Caco-2 (cell line): ENCODE results near the gene IL9. TPM values are rescaled to one million over a fixed set of nuclear protein-coding genes. Genes with fewer than 3 reads are reported as not detected.

ENCODE experiments used
- BruUV-seq: library from RNA; stranded (reverse); fragments of 400-500 nt; replicated peaks from 2 replicates; lab custom pipeline; 2021; lab: Mats Ljungman, UMichigan
- CTCF ChIA-PET: fragments of 300-600 bp; sonication (Branson Sonifier 250); formaldehyde crosslinking; loops from one replicate; lab custom pipeline; 2022; ENCODE audit warnings: antibody characterized with exemption; lab: Charles Lee
- POLR2A ChIA-PET: fragments of 300-600 bp; sonication (Branson Sonifier 250); formaldehyde crosslinking; loops from one replicate; lab custom pipeline; 2022; ENCODE audit warnings: antibody characterized with exemption; lab: Charles Lee
- DNase-seq, 2 experiments: peaks; one replicate each; pipeline versions ENCODE4 v3.0.0 to v3.0.0-alpha.2; 2020 to 2022
- H3K27me3 ChIP-seq: replicated peaks from 2 replicates; pipeline ENCODE4 v1.6.0; 2011; ENCODE audit warnings: low read length; ENCODE audit not compliant: control insufficient read depth, insufficient read depth
- H3K36me3 ChIP-seq: 2 replicates; pipeline ENCODE4 v1.5.1; 2011; ENCODE audit warnings: low read length; ENCODE audit not compliant: control insufficient read depth, insufficient read depth
- H3K4me1 ChIP-seq: fragments of 250-450 bp; sonication (Bioruptor Pico); 2 replicates; pipeline ENCODE4 v1.5.1; 2020; ENCODE audit warnings: mild to moderate bottlenecking
- H3K4me3 ChIP-seq: 2 replicates; pipeline ENCODE4 v1.5.1; 2011; ENCODE audit warnings: low read depth, mild to moderate bottlenecking, control low read depth, low read length
- H3K9me3 ChIP-seq: fragments of 250-450 bp; sonication (Bioruptor Pico); 2 replicates; pipeline ENCODE4 v1.5.1; 2020; ENCODE audit warnings: mild to moderate bottlenecking, moderate library complexity
- H3K27ac Mint-ChIP-seq: one replicate; pipeline ENCODE4 v1.8.0; 2022; ENCODE audit warnings: mixed read lengths; ENCODE audit not compliant: unreplicated experiment
- H3K27me3 Mint-ChIP-seq: one replicate; pipeline ENCODE4 v1.8.0; 2022; ENCODE audit warnings: mixed read lengths; ENCODE audit not compliant: insufficient read depth, unreplicated experiment
- H3K36me3 Mint-ChIP-seq: one replicate; pipeline ENCODE4 v1.8.0; 2022; ENCODE audit warnings: mild to moderate bottlenecking, mixed read lengths; ENCODE audit not compliant: insufficient read depth, unreplicated experiment
- H3K4me1 Mint-ChIP-seq: one replicate; pipeline ENCODE4 v1.8.0; 2022; ENCODE audit warnings: low read depth, mixed read lengths; ENCODE audit not compliant: unreplicated experiment
- H3K4me3 Mint-ChIP-seq: one replicate; pipeline ENCODE4 v1.8.0; 2022; ENCODE audit warnings: mild to moderate bottlenecking, moderate library complexity, mixed read lengths; ENCODE audit not compliant: unreplicated experiment
- H3K9me3 Mint-ChIP-seq: one replicate; pipeline ENCODE4 v1.8.0; 2022; ENCODE audit warnings: mixed read lengths; ENCODE audit not compliant: unreplicated experiment
- CTCF ChIP-seq, 2 experiments: fragments of 200-600 bp in 1 of 2; IDR thresholded peaks; 1 replicate in 1 of 2; 2 replicates in 1 of 2; pipeline versions ENCODE4 v1.5.1 to v1.8.0; 2011 to 2022; ENCODE audit warnings: antibody characterized with exemption in 1 of 2, control low read depth in 1 of 2, inconsistent platforms in 1 of 2, low read depth in 1 of 2, low read length in 1 of 2, mild to moderate bottlenecking in 1 of 2, moderate library complexity in 1 of 2; ENCODE audit not compliant: insufficient read depth in 1 of 2, severe bottlenecking in 1 of 2, unreplicated experiment in 1 of 2
- intact Hi-C: fragments of 100-400 bp; cut with micrococcal nuclease; formaldehyde crosslinking; loops from one replicate; pipeline ENCODE4 v1.10.0; 2022; ENCODE audit not compliant: unreplicated experiment
- total RNA-seq: library from RNA; stranded (reverse); gene quantifications from 2 replicates; pipeline ENCODE4 v1.2.3, GENCODE V29; 2022

The IL9 gene
- total RNA-seq, 1 experiment from 2014 or later: not detected

GRCh38 chr5:135921388-135921787 is 25.7 kb upstream of the IL9 start:
- Histone ChIP-seq H3K9me3 (no peaks in the 10 kb centered on the region), H3K4me3 (no peak overlapping the region), H3K27me3 (no peaks in the 10 kb centered on the region), H3K4me1 (peaks cover 5% of the 10 kb centered on the region; the same call in 1 of the 2 replicates), H3K36me3 (no peaks in the 10 kb centered on the region)
- TF ChIP-seq CTCF (IDR thresholded peaks at IDR 0.05; ENCODE audit: insufficient read depth in 1 of 2, low read depth in 1 of 2, low read length in 1 of 2, severe bottlenecking in 1 of 2, unreplicated experiment in 1 of 2): no peak
- Mint-ChIP-seq H3K4me1 (peaks cover 6% of the 10 kb centered on the region), H3K27me3 (peaks cover 9% of the 10 kb centered on the region), H3K36me3 (no peaks in the 10 kb centered on the region), H3K27ac (no peak overlapping the region), H3K9me3 (no peaks in the 10 kb centered on the region), H3K4me3 (no peak overlapping the region)
- DNase-seq: no peak
- no TSS peak for BruUV-seq
- POLR2A ChIA-PET: no interaction called here
- intact Hi-C loops: no loop called here
- CTCF ChIA-PET: no interaction called here

- Mint-ChIP-seq H3K36me3 (no peaks in the 10 kb centered on the region), H3K4me3 (no peak overlapping the region), H3K27me3 (peaks cover 9% of the 10 kb centered on the region), H3K27ac (no peak overlapping the region), H3K9me3 (no peaks in the 10 kb centered on the region), H3K4me1 (no peaks in the 10 kb centered on the region)
- no peak for DNase-seq
- intact Hi-C loops: no loop called here
- H3K36me3 ChIP-seq: no peaks in the 10 kb centered on the region
- BruUV-seq: no TSS peak
- POLR2A ChIA-PET: no interaction called here
- H3K4me1 ChIP-seq: no peaks in the 10 kb centered on the region
- H3K9me3 ChIP-seq: no peaks in the 10 kb centered on the region
- no peak overlapping the region for H3K4me3 ChIP-seq
- CTCF ChIA-PET: no interaction called here
- no peak for TF ChIP-seq CTCF (IDR thresholded peaks at IDR 0.05; ENCODE audit: insufficient read depth in 1 of 2, low read depth in 1 of 2, low read length in 1 of 2, severe bottlenecking in 1 of 2, unreplicated experiment in 1 of 2)
- H3K27me3 ChIP-seq: no peaks in the 10 kb centered on the region
Observed at GRCh38 chr5:135920199-135920598, 24.6 kb upstream of the IL9 start.

- BruUV-seq: no TSS peak
- H3K4me3 ChIP-seq: no peak overlapping the region
- H3K9me3 ChIP-seq: no peaks in the 10 kb centered on the region
- CTCF ChIA-PET: no interaction called here
- TF ChIP-seq CTCF (IDR thresholded peaks at IDR 0.05; ENCODE audit: insufficient read depth in 1 of 2, low read depth in 1 of 2, low read length in 1 of 2, severe bottlenecking in 1 of 2, unreplicated experiment in 1 of 2): no peak
- POLR2A ChIA-PET: no interaction called here
- Mint-ChIP-seq H3K4me1 (no peaks in the 10 kb centered on the region), H3K36me3 (no peaks in the 10 kb centered on the region), H3K4me3 (no peak overlapping the region), H3K27me3 (peaks cover 22% of the 10 kb centered on the region), H3K9me3 (no peaks in the 10 kb centered on the region), H3K27ac (no peak overlapping the region)
- no peak for DNase-seq
- no peaks in the 10 kb centered on the region for H3K27me3 ChIP-seq
- intact Hi-C loops: no loop called here
- no peaks in the 10 kb centered on the region for H3K36me3 ChIP-seq
- H3K4me1 ChIP-seq: no peaks in the 10 kb centered on the region
Observed at GRCh38 chr5:135916638-135917263, 21.1 kb upstream of the IL9 start.
